ENCODE measurements around the gene TTLL5. TPM values are rescaled to one million over a fixed set of nuclear protein-coding genes. Genes with fewer than 3 reads are reported as not detected.

Gene TTLL5
- total and polyA plus RNA-seq, 9 of the 15 experiments (the other 6 are each of a cell fraction or from before 2014, with no cell fraction given), result 4.1 to 18.9 (median 12.6) TPM

GRCh38 chr14:75832621-75833297, 171.7 kb downstream of the TTLL5 start:
- no peaks in the 10 kb centered on the region for H3K36me3 ChIP-seq (ENCODE audit: control insufficient read depth, insufficient read depth, low read length)
- H3K9me1 ChIP-seq (ENCODE audit: control insufficient read depth, insufficient read depth, low read length), result no peaks in the 10 kb centered on the region
- ATAC-seq, result peak; percentile 85
- ChIA-PET CTCF (ENCODE audit: low intra/inter-chr PET ratio) (no interaction called here), POLR2A (interaction anchor here (1.7 kb wide), 1 partner anchor 20 kb away, joined by 5 read pairs; no protein-coding TSS in a partner anchor)
- no peaks in the 10 kb centered on the region for H3K79me2 ChIP-seq (ENCODE audit: control insufficient read depth, insufficient read depth, low read length)
- BruUV-seq (replicated peaks), result no TSS peak
- peak overlapping the region; percentile 76 for H3K27ac ChIP-seq (ENCODE audit: extremely low read depth, low read depth, low read length)
- H3K9me3 ChIP-seq (replicated peaks; ENCODE audit: control insufficient read depth, insufficient read depth, low read depth, low read length), result no peaks in the 10 kb centered on the region
- no peaks in the 10 kb centered on the region for H3K27me3 ChIP-seq (ENCODE audit: control insufficient read depth in 2 of 2, insufficient read depth in 2 of 2, low read length in 2 of 2)
- peak; percentile 38 to 77 (median 58) for DNase-seq (ENCODE audit: extremely low read depth in 1 of 4, low spot score in 3 of 4)
- intact Hi-C loops (cut with micrococcal nuclease) (no loop called here), in situ Hi-C loops (cut with MboI) (no loop called here)
- 5% methylated on average over 7 of the region's 10 CpGs for WGBS (ENCODE audit: insufficient coverage, low coverage, missing lambda C conversion rate)
- peak overlapping the region; percentile 70 to 82; a peak in 3 of 4 replicates for H3K9ac ChIP-seq (ENCODE audit: insufficient read depth in 1 of 2, low read depth in 2 of 2, low read length in 2 of 2)
- peak; percentile 78 for FAIRE-seq
- H3K4me1 ChIP-seq (replicated peaks in 1 of 2; ENCODE audit: control insufficient read depth in 2 of 2, insufficient read depth in 2 of 2, low read length in 2 of 2), result peaks cover 11 to 30% of the 10 kb centered on the region in 2 experiments
- no peak overlapping the region for H3K4me3 ChIP-seq
- peak overlapping the region; percentile 95 for H2AFZ ChIP-seq (ENCODE audit: low read depth, low read length)
- H4K20me1 ChIP-seq (replicated peaks; ENCODE audit: control insufficient read depth, insufficient read depth, low read length), result no peaks in the 10 kb centered on the region
- H3K4me2 ChIP-seq (ENCODE audit: insufficient read depth, low read length), result peak overlapping the region; percentile 68
- TF ChIP-seq KDM1A (IDR thresholded peaks at IDR 0.05) (peak; percentile 40; a peak in 1 of 4 replicates), GATAD2A (IDR thresholded peaks at IDR 0.05) (peak; percentile 39; the same call in 1 of the 2 replicates), ZEB2 (IDR thresholded peaks at IDR 0.05) (peak; percentile 77), RFX7 (CRISPR knock-in tag; IDR thresholded peaks at IDR 0.05) (no peak), ZNF785 (CRISPR knock-in tag; IDR thresholded peaks at IDR 0.05) (no peak), NR4A1 (CRISPR knock-in tag; IDR thresholded peaks at IDR 0.05) (no peak), NR4A1 (tag; IDR thresholded peaks at IDR 0.05) (no peak), LEF1 (IDR thresholded peaks at IDR 0.05) (peak; percentile 48; the same call in 1 of the 2 replicates), TCF3 (CRISPR knock-in tag; IDR thresholded peaks at IDR 0.05) (peak; percentile 80), ZNF639 (CRISPR knock-in tag; conservative IDR thresholded peaks at IDR 0.05 in 1 of 2, IDR thresholded peaks at IDR 0.05 in 1 of 2) (no peak), EP300 (IDR thresholded peaks at IDR 0.05; ENCODE audit: low read length) (0 out of 2 replicates have a peak, but pooled peaks have one; percentile 19), CREB3 (tag; conservative IDR thresholded peaks at IDR 0.05; ENCODE audit: low read depth) (no peak), STAT5A (IDR thresholded peaks at IDR 0.05; ENCODE audit: borderline replicate concordance, low read length) (0 out of 2 replicates have a peak, but pooled peaks have one; percentile 22), ZNF592 (IDR thresholded peaks at IDR 0.05) (peak; percentile 34; the same call in 1 of the 2 replicates), CBFA2T3 (IDR thresholded peaks at IDR 0.05) (peak; percentile 92), SMARCE1 (IDR thresholded peaks at IDR 0.05) (peak; percentile 55; the same call in 1 of the 2 replicates), HDAC2 (IDR thresholded peaks at IDR 0.05) (peak; percentile 66; the same call in 1 of the 2 replicates)
